Body of pancreas (tissue), 4 donors: ENCODE results near the gene FAAP24. TPM values are rescaled to one million over a fixed set of nuclear protein-coding genes. Genes with fewer than 3 reads are reported as not detected.

Experiments used
- ATAC-seq: fragments of 150-250 bp; one replicate; pipeline ENCODE4 v1.9.1; 2016
- DNase-seq, 4 donors: peaks; one replicate each; pipeline ENCODE4 v3.0.0-alpha.2; 2019
- H3K27ac ChIP-seq, 4 donors: fragments of 200-600 bp; sonication (generic); 1 replicate in 3 of 4; 2 replicates in 1 of 4; pipeline versions ENCODE4 v1.5.1 to v1.6.1; 2016 to 2019; ENCODE audit warnings: mild to moderate bottlenecking in 1 of 4, mixed read lengths in 1 of 4, moderate library complexity in 1 of 4
- H3K27me3 ChIP-seq, 2 donors: fragments of 200-600 bp; sonication (generic); one replicate each; pipeline ENCODE4 v1.6.0; 2016; ENCODE audit warnings: mild to moderate bottlenecking in 1 of 2
- H3K36me3 ChIP-seq, 2 donors: fragments of 200-600 bp; sonication (generic); replicated peaks in 1 of 2; 2 replicates each; pipeline ENCODE4 v1.5.1; 2016; ENCODE audit warnings: low read depth in 2 of 2; ENCODE audit not compliant: insufficient read depth in 1 of 2
- H3K4me1 ChIP-seq: fragments of 200-600 bp; sonication (generic); one replicate; pipeline ENCODE4 v1.6.0; 2016
- H3K4me3 ChIP-seq, 2 donors: fragments of 200-600 bp; sonication (generic); 1 replicate in 1 of 2; 2 replicates in 1 of 2; pipeline ENCODE4 v1.5.1; 2016 to 2019
- H3K9me3 ChIP-seq, 3 donors: fragments of 200-600 bp; sonication (generic); 1 replicate in 2 of 3; 2 replicates in 1 of 3; pipeline ENCODE4 v1.5.1; 2016
- POLR2A ChIP-seq, 3 donors: fragments of 450-650 bp; IDR thresholded peaks; one replicate each; pipeline ENCODE4 v1.6.1; 2016; ENCODE audit warnings: antibody characterized with exemption in 3 of 3, mild to moderate bottlenecking in 2 of 3
- WGBS, 2 donors: methylation state at CpG; one replicate each; pipeline ENCODE4 v1.1.5; 2017; 5-methylcytosine and 5-hydroxymethylcytosine counted together
- intact Hi-C: fragments of 100-400 bp; cut with DNase I; formaldehyde crosslinking; loops from one replicate; pipeline ENCODE4 v1.15.1; 2023
- total RNA-seq, 2 donors: library from RNA; depleted of rRNA; stranded (reverse); fragments of >200 nt; gene quantifications; one replicate each; pipeline ENCODE4 v1.1.0, GENCODE V29; 2016
- TF ChIP-seq, protein P1 (sequence below), 7 experiments: fragments of 450-650 bp in 4 of 7; fragments of 200-600 bp in 3 of 7; sonication (generic) in 3 of 7; IDR thresholded peaks; one replicate each; pipeline ENCODE4 v1.5.1; 2016 to 2019; ENCODE audit warnings: antibody characterized with exemption in 7 of 7

FAAP24 gene, protein sequence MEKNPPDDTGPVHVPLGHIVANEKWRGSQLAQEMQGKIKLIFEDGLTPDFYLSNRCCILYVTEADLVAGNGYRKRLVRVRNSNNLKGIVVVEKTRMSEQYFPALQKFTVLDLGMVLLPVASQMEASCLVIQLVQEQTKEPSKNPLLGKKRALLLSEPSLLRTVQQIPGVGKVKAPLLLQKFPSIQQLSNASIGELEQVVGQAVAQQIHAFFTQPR
- total RNA-seq = 1 to 10 TPM in 1 of 2 donors, not detected in 1; 4.9 TPM

DNA sequence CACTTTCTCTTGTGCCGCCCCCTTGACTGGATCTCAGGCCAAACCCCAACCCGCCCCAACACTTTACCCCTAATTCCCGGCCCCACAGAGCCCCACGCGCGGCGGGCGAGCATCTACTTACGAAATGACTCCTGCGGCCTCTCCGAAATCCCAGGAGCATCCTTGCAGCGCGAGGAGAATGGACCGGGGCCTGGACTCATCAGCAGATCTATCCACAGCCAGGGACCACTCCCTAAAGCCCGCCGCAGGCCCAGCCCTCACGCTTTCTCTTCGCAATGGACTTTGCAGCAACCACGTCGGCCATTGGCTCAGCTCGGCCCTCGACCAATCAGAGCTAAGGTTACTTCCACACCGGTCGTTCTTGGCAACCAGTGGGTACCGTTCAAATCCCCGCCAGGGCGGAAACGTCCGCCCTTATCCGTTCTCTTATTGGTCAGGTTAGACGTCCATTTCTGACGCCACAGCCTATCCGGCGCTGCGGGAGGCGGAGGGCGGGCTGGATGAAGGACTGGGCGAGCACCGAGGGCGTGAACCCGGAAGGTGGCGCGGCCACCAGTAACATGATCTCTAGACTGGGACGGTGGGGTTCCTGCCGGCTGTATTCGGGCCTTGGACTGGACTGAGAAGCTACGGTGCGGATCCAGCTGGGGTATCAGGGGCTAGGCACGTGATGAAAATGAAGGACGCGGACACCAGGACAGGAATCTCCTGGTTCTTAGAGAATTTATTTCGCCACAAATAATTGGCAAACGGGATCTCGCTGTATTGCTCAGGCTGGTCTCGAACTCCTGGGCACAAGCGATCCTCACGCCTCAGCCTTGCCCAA, at the start of gene FAAP24, which contains the start of gene CEP89:
TSS of gene FAAP24 (plus strand) at position 528 of the 826 bp plus-strand sequence. CDS start 955 bp downstream, outside the sequence.
TSS of gene CEP89 (minus strand) at position 244 of the 826 bp plus-strand sequence. CDS start at position 160, 84 bp downstream.
- ATAC-seq (peak; percentile 99), DNase-seq (peak; percentile 99)
- H3K9me3 ChIP-seq = no peaks in the 10 kb centered on the region
- peak within 1 kb of the TSS; percentile 79 to 97 for H3K4me3 ChIP-seq
- 1% methylated on average over 28 to 57 of the region's 57 CpGs for WGBS, 2 donors
- H3K27ac ChIP-seq = peak within 1 kb of the TSS; percentile 26 to 77 (median 60)
- H3K36me3 ChIP-seq = no peaks in the 10 kb centered on the region
- intact Hi-C loops = no loop called here
- TF ChIP-seq, protein P1, sequence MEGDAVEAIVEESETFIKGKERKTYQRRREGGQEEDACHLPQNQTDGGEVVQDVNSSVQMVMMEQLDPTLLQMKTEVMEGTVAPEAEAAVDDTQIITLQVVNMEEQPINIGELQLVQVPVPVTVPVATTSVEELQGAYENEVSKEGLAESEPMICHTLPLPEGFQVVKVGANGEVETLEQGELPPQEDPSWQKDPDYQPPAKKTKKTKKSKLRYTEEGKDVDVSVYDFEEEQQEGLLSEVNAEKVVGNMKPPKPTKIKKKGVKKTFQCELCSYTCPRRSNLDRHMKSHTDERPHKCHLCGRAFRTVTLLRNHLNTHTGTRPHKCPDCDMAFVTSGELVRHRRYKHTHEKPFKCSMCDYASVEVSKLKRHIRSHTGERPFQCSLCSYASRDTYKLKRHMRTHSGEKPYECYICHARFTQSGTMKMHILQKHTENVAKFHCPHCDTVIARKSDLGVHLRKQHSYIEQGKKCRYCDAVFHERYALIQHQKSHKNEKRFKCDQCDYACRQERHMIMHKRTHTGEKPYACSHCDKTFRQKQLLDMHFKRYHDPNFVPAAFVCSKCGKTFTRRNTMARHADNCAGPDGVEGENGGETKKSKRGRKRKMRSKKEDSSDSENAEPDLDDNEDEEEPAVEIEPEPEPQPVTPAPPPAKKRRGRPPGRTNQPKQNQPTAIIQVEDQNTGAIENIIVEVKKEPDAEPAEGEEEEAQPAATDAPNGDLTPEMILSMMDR (IDR thresholded peaks at IDR 0.05) = peak in 4 of 7 experiments; percentile 29 to 40 (median 36)
- peak in 2 of 3 donors; percentile 63 to 74 for TF ChIP-seq POLR2A (IDR thresholded peaks at IDR 0.05)
- no peaks in the 10 kb centered on the region for H3K27me3 ChIP-seq
- H3K4me1 ChIP-seq = peaks cover 16% of the 10 kb centered on the region

DNA sequence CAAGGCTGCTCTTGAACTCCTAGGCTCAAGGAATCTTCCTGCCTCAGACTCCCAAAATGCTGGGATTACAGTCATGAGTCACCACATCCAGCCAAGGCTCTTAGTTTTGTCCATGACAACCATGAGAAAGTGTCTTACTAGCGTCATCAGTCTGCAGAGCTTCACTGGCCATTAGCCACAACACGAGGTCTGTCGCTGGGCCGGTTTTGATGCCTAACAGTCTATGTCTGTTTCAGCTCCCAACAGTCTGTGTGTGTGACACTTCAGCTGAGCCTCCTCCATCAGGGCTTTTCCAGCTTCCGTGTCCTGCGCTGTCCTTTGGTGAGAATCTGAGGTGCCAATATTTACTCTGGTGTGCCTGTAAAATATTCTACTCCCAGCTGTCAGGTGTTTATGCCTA, 47.8 kb upstream of the FAAP24 start:
- Histone ChIP-seq H3K9me3 (peaks cover 0 to 5% (median 0%) of the 10 kb centered on the region in 3 donors), H3K27me3 (no peaks in the 10 kb centered on the region), H3K36me3 (peaks cover 1 to 5% of the 10 kb centered on the region in 2 donors), H3K4me1 (no peaks in the 10 kb centered on the region), H3K4me3 (no peak overlapping the region), H3K27ac (no peak overlapping the region)
- 94 to 97% methylated on average over 5 to 6 of the region's 6 CpGs for WGBS, 2 donors
- intact Hi-C loops = no loop called here
- TF ChIP-seq POLR2A (IDR thresholded peaks at IDR 0.05) = no peak
- TF ChIP-seq, protein P1 (IDR thresholded peaks at IDR 0.05) = no peak
- ATAC-seq (no peak), DNase-seq (peak in 1 of 4 donors; percentile 8)

DNA sequence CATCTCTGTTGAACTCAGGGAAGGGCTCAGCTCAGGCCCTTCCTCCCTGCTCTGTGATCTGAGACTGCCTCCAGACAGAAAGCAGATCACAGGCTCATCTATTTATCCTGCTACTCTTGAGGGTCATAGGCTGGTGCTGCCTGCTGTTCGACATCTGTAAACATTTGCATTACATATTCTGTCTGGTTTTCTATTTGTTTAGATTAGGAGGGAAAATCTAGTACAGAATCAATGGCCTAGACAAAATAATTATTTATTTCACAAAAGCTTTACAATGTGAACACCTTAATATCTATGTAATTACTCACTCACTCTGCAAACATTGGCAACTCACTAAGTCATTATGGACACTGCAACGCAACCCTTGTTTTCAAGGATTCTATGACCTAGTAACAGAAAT, 43.2 kb upstream of the FAAP24 start:
- WGBS, 2 donors = 89 to 92% methylated on average over 2 of the region's 2 CpGs
- peaks cover 5 to 8% of the 10 kb centered on the region in 2 donors for H3K36me3 ChIP-seq
- intact Hi-C loops = no loop called here

DNA sequence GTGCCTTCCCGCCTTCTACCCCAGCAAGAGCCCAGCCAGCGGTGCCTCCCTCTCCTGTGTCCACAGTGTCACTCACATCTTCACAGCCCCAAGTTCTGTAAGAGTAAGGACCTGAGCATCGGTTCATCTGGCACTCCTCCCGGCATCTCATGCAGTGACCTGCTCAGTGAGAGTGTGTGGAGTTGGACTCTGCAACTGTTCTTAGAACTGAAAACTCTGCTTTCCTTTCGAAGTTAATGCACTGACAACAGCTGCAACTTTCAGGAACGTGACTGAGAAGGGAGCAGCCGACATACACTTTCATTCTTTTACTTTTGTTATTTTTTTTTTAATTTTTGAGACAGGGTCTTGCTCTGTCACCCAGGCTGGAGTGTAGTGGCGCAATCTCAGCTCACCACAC, 41.5 kb upstream of the FAAP24 start:
- Histone ChIP-seq H3K27me3 (no peaks in the 10 kb centered on the region), H3K27ac (no peak overlapping the region), H3K4me3 (no peak overlapping the region), H3K36me3 (peaks cover 5 to 8% of the 10 kb centered on the region in 2 donors), H3K4me1 (no peaks in the 10 kb centered on the region), H3K9me3 (peaks cover 0 to 5% (median 0%) of the 10 kb centered on the region in 3 donors)
- ATAC-seq (no peak), DNase-seq (no peak)
- WGBS, 2 donors = 96 to 97% methylated on average over 8 of the region's 8 CpGs
- intact Hi-C loops = no loop called here
- TF ChIP-seq POLR2A (IDR thresholded peaks at IDR 0.05) = no peak
- TF ChIP-seq, protein P1 (IDR thresholded peaks at IDR 0.05) = no peak

More for the DNA sequence above, 43.2 kb upstream of the FAAP24 start:
- Histone ChIP-seq H3K27ac (no peak overlapping the region), H3K4me3 (no peak overlapping the region), H3K9me3 (peaks cover 0 to 5% (median 0%) of the 10 kb centered on the region in 3 donors), H3K27me3 (no peaks in the 10 kb centered on the region), H3K4me1 (no peaks in the 10 kb centered on the region)
- ATAC-seq (no peak), DNase-seq (no peak)
- no peak for TF ChIP-seq POLR2A (IDR thresholded peaks at IDR 0.05)
- TF ChIP-seq, protein P1 (IDR thresholded peaks at IDR 0.05) = no peak
